ENCODE data around the gene TMEM11.

DNA sequence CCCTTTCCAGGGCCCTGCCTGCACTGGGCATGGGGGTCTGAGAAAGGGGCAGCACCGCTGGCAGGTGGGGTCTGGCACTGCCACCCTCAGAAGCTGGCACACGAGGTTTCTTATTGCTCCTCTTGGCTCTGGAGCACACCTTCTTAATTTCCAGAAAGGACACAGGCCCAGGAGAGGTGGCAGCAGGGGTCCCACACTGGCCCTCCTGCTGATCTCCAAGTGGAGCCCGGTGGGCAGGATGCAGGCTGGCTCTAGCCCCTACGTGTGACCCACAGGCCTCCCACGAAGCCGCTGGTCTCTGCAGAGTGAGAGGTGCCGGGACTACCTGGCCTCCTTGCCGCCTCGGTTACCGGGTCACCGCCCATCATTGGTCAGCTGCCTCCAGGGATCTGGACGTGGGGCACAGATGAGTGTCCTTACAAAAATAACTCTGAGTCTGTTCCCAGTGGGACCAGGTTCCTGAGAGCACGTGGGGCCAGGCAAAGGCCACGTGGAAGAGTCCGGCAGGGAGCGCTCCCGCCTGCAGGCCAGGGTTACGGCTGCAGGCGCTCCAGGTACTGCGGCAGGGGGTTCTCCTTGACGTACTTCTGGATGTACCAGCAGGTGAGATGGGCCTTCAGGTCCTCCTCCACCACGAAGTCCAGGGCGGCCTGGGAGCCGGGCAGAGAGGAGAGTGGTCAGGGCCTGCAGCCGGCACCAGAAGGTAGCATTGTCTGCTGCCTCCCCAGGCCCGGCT is 29.0 kb upstream of the TMEM11 start:
- TF ChIP-seq, protein P1, sequence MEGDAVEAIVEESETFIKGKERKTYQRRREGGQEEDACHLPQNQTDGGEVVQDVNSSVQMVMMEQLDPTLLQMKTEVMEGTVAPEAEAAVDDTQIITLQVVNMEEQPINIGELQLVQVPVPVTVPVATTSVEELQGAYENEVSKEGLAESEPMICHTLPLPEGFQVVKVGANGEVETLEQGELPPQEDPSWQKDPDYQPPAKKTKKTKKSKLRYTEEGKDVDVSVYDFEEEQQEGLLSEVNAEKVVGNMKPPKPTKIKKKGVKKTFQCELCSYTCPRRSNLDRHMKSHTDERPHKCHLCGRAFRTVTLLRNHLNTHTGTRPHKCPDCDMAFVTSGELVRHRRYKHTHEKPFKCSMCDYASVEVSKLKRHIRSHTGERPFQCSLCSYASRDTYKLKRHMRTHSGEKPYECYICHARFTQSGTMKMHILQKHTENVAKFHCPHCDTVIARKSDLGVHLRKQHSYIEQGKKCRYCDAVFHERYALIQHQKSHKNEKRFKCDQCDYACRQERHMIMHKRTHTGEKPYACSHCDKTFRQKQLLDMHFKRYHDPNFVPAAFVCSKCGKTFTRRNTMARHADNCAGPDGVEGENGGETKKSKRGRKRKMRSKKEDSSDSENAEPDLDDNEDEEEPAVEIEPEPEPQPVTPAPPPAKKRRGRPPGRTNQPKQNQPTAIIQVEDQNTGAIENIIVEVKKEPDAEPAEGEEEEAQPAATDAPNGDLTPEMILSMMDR (conservative IDR thresholded peaks at IDR 0.05; ENCODE audit: low read length): no peak
- no peak for TF ChIP-seq EZH2phosphoT487 (IDR thresholded peaks at IDR 0.05; ENCODE audit: borderline replicate concordance, low read depth, low read length)
